HG03342 (cell line): Measurements from ENCODE around the gene RTN4.

ENCODE experiments used
- ATAC-seq: cut with Tn5 transposase; IDR thresholded peaks from one replicate; pipeline ENCODE4 v1.9.1; 2021; ENCODE audit warnings: mild to moderate bottlenecking, moderate library complexity; ENCODE audit not compliant: unreplicated experiment

Gene RTN4

DNA sequence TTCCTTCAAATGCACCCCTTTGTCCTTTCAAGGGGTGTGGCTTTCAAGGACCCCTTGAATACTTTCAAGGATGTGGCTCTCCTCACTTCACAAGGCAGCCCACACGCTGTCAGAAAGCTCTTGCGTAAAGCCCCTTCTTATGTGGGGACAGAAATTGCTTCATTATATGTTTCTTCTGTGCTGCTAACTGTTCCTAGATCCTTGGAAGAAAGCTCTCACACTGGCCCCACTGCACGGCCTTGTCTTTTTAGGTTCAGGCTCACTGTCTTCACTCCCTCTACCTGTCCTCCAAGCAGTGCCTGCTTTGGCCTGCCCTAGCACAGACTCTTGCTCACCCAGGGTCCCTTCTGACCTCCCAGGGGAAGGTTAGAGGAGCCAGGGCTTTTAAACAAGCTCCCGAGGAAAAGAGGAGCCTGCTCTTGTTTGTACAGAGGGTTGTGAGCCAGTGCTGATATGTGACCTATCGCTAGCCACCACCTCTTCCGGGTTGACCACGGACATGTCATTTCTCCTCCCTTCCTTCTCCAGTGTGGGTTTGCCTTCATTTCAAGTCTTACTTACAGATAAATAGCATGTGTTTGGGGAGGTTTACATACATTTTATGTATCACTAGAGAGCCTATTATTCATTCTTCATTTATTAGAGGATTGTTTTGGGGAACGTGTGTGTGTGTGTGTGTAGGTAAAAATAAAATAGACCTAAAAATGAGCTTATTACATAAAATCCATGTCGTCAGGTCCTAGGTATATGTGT is 94.7 kb downstream of the RTN4 start:
- no peak for ATAC-seq

- ATAC-seq = no peak
Observed at GRCh38 chr2:54954705-54955357, 95.4 kb downstream of the RTN4 start.

DNA sequence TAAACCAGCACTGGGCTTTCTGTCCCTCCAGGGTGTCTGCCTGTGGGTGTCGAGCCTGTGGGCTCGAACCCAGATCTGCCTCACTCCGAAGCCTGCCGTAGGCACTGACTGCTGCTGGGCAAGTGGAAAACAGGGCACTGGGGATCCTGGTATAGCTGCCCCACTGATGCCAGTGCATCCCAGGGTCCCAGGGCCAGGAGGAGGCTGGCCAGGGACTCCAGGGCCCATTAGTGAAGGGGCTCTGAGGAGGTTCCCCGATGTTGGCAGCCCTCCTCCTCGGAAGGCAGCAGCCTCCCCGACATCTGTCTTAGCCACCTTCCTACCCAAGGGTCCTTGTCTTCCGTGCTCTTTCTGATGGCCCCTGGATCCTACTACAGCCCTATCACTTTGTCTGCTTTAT is 96.1 kb downstream of the RTN4 start:
- no peak for ATAC-seq

- no peak for ATAC-seq
Observed at GRCh38 chr2:54952978-54953456, 97.2 kb downstream of the RTN4 start.

DNA sequence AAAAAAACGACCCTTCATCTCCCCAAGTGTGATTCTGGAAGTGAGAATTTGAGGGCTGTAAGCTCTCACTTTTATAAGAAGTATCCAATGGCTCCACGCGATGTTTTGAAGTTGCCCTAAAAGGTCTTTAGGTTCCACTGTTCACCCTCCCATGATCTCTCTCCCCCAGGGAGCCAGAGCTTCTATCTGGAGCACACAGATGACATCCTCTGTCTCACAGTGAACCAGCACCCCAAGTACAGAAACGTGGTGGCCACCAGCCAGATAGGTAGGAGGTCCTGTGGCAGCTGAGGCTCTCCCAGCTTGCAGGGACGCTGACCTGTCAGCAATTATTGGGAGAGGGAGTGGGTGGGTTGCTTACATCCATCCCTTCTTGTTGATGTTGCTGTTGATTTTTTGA is 97.8 kb downstream of the RTN4 start:
- no peak for ATAC-seq

GRCh38 chr2:54950811-54951210 is 99.4 kb downstream of the RTN4 start:
- no peak for ATAC-seq

DNA sequence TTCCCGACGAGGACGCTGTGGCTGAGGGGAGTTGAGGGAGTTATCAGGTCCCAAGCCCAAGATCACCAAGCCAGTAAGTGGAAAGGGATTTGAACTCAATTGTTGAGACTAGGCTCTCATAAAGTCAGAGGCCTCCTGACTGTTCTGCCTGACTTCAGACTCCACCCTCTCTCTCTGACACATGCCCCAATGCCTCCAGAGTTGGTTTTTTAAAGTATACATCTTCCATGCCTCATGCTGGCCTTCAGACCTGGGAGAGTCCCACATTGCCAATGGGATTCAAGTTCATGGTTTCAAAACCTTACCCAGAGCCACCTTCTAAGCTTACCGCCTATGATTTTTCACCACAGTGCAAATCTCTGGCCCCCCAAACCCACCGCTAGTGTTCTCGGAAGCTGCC is 100.8 kb downstream of the RTN4 start:
- no peak for ATAC-seq

DNA sequence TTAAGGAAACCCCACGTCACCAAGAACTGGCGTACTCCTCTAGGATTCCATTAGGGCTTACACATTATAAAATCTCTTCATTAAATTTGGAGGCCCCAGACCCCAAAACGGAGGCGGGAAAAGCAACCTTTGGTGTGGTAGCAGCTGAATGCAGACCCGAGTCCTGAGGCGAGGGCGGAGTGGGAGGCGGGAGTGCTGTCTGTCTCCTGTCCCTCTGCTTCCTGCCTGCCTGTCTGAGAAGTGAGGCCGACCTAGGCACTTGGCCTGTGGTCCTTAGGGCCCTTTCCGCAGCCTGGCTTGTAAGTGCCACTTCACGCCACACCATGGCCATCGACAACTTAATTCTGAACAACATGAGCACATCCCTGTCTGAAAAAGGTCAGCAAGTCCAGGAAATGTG is 102.1 kb downstream of the RTN4 start:
- no peak for ATAC-seq

- no peak for ATAC-seq
Observed at GRCh38 chr2:54947646-54948045, 102.6 kb downstream of the RTN4 start.

DNA sequence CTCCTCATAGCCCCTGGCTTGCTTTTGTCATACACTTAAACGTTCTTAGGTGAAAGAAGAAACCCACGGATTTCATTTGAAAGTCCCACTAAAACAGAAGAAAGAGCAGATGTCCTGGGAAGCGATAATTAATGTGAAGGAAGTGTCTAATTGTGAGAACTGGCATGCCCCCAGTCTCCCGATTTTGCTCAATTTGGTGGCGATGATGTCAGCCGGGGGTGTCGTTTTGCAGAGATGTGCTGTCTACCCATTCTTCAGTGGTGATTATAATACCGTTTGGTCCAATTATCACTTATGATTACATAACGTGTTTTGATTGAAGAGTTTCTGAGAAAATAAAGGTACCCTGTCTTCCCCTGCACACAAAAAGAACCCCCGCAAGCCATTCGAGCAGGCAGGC is 103.1 kb downstream of the RTN4 start:
- ATAC-seq = no peak

DNA sequence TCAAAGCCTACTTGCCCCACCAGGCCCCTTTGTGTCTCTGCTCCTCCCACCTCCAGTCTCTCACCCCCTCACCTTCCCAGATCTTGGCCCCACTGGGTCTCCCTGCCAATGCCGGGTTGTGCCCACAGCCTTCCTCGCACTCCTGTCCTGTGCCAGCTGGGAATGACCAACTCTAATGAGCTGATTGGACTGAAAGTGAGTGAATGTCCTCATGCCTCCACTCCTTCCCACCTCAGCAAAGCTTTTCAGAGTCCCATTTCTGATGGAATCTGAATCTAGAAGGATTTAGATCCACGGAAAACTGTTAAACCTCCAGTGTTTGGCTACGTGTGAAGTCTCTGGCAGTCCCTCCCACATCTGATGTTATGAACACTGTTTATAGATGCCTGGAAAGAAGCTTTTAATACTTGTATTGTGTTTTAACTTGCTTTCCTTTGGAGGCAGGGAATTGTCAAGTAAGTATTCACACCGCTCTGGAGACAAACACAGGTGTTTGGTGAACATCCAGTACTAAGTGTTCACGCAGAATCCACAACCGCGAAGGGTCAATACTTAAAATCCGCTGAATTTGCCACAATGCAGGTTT is 103.9 kb downstream of the RTN4 start:
- ATAC-seq = no peak

DNA sequence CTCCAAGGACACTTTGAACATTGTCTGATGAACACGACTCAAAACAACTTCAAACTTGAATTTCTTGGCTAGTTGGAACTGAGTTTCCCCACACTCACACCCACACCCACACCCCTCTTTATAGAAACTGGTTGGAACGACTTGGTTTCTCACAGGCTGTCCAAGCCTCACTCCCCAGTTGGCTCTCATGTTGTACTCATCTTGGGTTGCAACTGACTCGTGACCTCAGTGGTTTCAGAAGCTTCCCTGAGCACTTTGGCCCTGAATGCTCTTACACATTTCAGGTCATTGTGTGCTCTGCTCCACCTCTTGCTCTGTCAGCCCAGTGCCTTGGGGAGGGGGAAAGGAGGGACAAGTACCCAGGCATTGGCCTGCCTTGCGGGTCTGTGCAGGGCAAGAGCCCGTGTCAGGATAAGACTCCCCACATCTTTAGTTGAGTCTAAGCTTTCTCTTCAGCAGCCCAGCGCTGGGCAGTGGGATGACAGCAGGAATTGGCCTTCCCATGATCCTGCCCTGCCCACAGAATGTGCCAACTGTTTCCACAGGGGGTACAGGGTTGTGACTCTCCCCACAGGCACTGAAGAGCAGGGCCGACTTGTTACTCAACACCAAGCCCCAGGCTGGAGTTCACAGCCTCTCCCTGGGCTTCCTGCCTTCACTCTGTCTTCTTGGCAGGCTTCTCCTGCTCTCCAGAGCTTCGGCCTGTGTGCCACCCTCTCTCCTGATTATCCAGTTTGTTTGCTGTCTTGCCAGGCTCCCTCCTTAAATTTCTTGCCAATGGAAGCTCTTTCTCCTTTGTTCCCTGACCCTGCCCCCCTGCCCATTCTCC is 104.6 kb downstream of the RTN4 start:
- ATAC-seq = peak; percentile 76

GRCh38 chr2:54944724-54945326 is 105.4 kb downstream of the RTN4 start:
- no peak for ATAC-seq

GRCh38 chr2:54942373-54942772 is 107.9 kb downstream of the RTN4 start:
- no peak for ATAC-seq

DNA sequence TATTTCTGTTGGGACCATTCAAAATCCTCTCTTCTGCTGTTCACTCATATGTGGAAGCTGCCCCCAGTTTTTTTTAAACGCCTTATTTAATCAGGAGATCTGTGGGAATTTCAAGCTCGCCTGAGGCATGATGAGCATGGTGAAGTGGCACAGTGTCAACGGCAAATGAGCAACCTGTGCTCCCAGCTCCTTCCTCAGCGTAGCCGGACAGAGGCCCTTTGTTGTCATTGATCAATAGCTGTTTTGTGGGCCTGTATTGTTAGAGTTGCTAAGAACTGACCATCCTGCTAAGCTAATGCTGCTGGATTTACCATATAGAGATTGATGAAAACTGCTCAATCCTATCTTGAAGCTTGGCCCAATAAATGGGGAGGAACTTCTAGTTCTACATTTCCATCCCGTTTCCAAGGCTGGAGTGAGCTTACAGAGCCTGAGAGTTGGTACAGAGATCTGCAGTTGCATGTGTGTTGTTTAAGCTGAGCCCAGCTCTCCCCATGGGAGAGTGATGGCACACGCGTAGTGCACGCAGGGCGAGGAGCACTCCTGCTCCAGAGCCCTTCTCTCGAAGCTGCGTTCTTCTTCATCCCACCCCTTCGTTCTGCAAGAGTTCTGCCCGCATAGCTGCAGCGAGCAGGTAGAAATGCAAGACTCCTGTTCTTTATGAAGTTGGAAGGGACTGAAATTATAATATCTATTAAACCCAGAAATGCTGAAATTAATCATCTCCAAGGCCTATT is 108.8 kb downstream of the RTN4 start:
- no peak for ATAC-seq

- no peak for ATAC-seq
Observed at GRCh38 chr2:54940723-54941122, 109.5 kb downstream of the RTN4 start.

- no peak for ATAC-seq
Observed at GRCh38 chr2:54939446-54940118, 110.7 kb downstream of the RTN4 start.

DNA sequence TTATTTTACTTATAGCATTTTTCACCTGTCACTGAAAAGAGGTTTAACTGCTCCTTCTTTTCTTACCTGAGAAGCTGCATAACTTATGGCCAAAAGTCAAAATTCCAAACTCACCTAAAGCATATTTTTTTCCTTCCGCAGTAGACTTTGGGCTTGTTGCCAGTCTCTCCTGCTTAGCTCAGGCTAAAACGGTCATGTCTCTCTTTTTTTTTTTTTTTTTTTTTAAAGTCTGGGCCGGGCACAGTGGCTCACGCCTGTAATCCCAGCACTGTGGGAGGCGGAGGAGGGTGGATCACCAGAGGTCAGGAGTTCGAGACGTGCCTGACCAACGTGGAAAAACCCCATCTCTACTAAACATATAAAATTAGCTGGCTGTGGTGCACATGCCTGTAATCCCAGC is 113.5 kb downstream of the RTN4 start:
- no peak for ATAC-seq

DNA sequence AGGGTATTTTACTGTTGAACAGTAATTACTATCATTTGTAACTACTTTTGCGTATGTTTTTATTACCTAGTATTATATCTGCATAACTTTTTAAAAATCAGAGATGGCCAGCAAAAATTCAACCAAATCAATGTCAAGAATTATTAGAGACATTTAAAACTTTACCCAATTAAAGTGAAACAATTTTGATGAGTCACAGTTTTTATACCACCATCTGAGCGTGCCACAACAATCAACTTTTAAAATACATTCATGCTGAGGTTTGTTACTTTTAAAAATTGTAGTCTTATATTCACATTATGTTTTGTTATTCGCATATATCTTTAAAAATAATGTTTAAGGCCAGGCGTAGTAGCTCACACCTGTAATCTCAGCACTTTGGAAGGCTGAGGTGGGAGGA is 114.9 kb downstream of the RTN4 start:
- ATAC-seq = no peak

GRCh38 chr2:54931473-54931872 is 118.8 kb downstream of the RTN4 start:
- ATAC-seq = no peak
